OCI-LY7 (cell line): ENCODE measurements around the gene UBE3D. TPM values are rescaled to one million over a fixed set of nuclear protein-coding genes. Genes with fewer than 3 reads are reported as not detected.
"Not testable (repeated sequence)": the region's sequence is repeated elsewhere in the genome, so short reads cannot be mapped to it uniquely, and the experiment has no call there.

Experiments
- BruUV-seq: library from RNA; stranded (reverse); fragments of 400-500 nt; replicated peaks from 2 replicates; lab custom pipeline; 2021; lab: Mats Ljungman, UMichigan
- CTCF ChIA-PET: fragments of 300-600 bp; sonication (Branson Sonifier 250); formaldehyde crosslinking; loops from one replicate; lab custom pipeline; 2022; ENCODE audit warnings: antibody characterized with exemption; ENCODE audit not compliant: unreplicated experiment; lab: Charles Lee
- POLR2A ChIA-PET: fragments of 300-600 bp; sonication (Branson Sonifier 250); formaldehyde crosslinking; loops from one replicate; lab custom pipeline; 2022; ENCODE audit warnings: antibody characterized with exemption; lab: Charles Lee
- DNase-seq: peaks from one replicate; pipeline ENCODE4 v3.0.0-alpha.2; 2015; ENCODE audit warnings: low spot score
- H2AFZ ChIP-seq: fragments of 200-600 bp; sonication (generic), shearing (Covaris generic); 2 replicates; pipeline ENCODE4 v1.6.1; 2014; ENCODE audit warnings: mild to moderate bottlenecking, antibody characterized with exemption, low read length, moderate library complexity
- H3K27ac ChIP-seq: fragments of 200-600 bp; sonication (generic); 2 replicates; pipeline ENCODE4 v1.5.1; 2014; ENCODE audit warnings: mixed run types, low read depth, mild to moderate bottlenecking, moderate library complexity, low read length, inconsistent platforms; ENCODE audit not compliant: poor library complexity, severe bottlenecking
- H3K36me3 ChIP-seq: fragments of 200-600 bp; sonication (generic); 2 replicates; pipeline ENCODE4 v1.6.1; 2014; ENCODE audit warnings: mild to moderate bottlenecking, antibody characterized with exemption, low read length, moderate library complexity, mixed read lengths; ENCODE audit not compliant: insufficient read depth
- H3K4me1 ChIP-seq: fragments of 200-600 bp; sonication (generic); 2 replicates; pipeline ENCODE4 v1.5.1; 2014; ENCODE audit warnings: mild to moderate bottlenecking, low read length; ENCODE audit not compliant: insufficient read depth, poor library complexity, severe bottlenecking
- H3K4me2 ChIP-seq: fragments of 200-600 bp; sonication (generic); 2 replicates; pipeline ENCODE4 v1.6.1; 2014; ENCODE audit warnings: mild to moderate bottlenecking, low read length
- H3K4me3 ChIP-seq: fragments of 200-600 bp; sonication (generic); 2 replicates; pipeline ENCODE4 v1.5.1; 2014; ENCODE audit warnings: mild to moderate bottlenecking, low read depth, low read length; ENCODE audit not compliant: poor library complexity, severe bottlenecking
- H3K79me2 ChIP-seq: fragments of 200-600 bp; sonication (generic); 2 replicates; pipeline ENCODE4 v1.6.1; 2016; ENCODE audit warnings: low read depth, mild to moderate bottlenecking, low read length, moderate library complexity, mixed read lengths; ENCODE audit not compliant: insufficient read depth
- H3K9me2 ChIP-seq: fragments of 200-600 bp; sonication (generic); 2 replicates; pipeline ENCODE4 v1.6.1; 2016; ENCODE audit warnings: mild to moderate bottlenecking, low read length, mixed read lengths; ENCODE audit not compliant: insufficient read depth
- H3K9me3 ChIP-seq: fragments of 200-600 bp; sonication (generic); 2 replicates; pipeline ENCODE4 v1.6.1; 2014; ENCODE audit warnings: mild to moderate bottlenecking, mixed run types, low read length, mixed read lengths
- H4K20me1 ChIP-seq: fragments of 200-600 bp; sonication (generic); 2 replicates; pipeline ENCODE4 v1.6.1; 2014; ENCODE audit warnings: mild to moderate bottlenecking, antibody characterized with exemption, low read length, moderate library complexity, mixed read lengths; ENCODE audit not compliant: insufficient read depth
- CTCF ChIP-seq: fragments of 200-600 bp; sonication (generic); conservative IDR thresholded peaks from 2 replicates; pipeline ENCODE4 v1.5.1; 2014; ENCODE audit warnings: mild to moderate bottlenecking, antibody characterized with exemption, low read length, moderate library complexity, mixed read lengths
- EZH2phosphoT487 ChIP-seq: fragments of 200-600 bp; sonication (generic); IDR thresholded peaks from 2 replicates; pipeline ENCODE4 v1.6.1; 2018; ENCODE audit warnings: low read depth, borderline replicate concordance, mild to moderate bottlenecking, mixed run types, antibody characterized with exemption, low read length, moderate library complexity, mixed read lengths
- intact Hi-C: fragments of 100-400 bp; cut with micrococcal nuclease; formaldehyde crosslinking; loops from one replicate; pipeline ENCODE4 v1.10.0; 2022; ENCODE audit not compliant: unreplicated experiment
- total RNA-seq, 2 experiments: library from RNA; depleted of rRNA in 1 of 2; stranded (reverse); fragments of >200 nt in 1 of 2; shearing (Covaris generic) in 1 of 2; gene quantifications; 2 replicates each; pipeline ENCODE4 v1.2.3, GENCODE V29; 2014 to 2022

The UBE3D gene
- total RNA-seq, 2 experiments from 2014 or later: 11.0 to 15.1 TPM

- BruUV-seq: no TSS peak
- Histone ChIP-seq H3K4me2 (no peak overlapping the region), H3K27ac (no peak overlapping the region), H3K9me2 (no peaks in the 10 kb centered on the region), H4K20me1 (no peaks in the 10 kb centered on the region), H3K9me3 (no peaks in the 10 kb centered on the region), H3K36me3 (no peaks in the 10 kb centered on the region), H3K79me2 (no peaks in the 10 kb centered on the region), H2AFZ (no peak overlapping the region), H3K4me1 (no peaks in the 10 kb centered on the region), H3K4me3 (no peak overlapping the region)
- ChIA-PET CTCF (no interaction called here), POLR2A (interaction anchor here (0.8 kb wide), 1 partner anchor 17 kb away, joined by 4 read pairs; no protein-coding TSS in a partner anchor)
- intact Hi-C loops: no loop called here
- DNase-seq: no peak
- no peak for TF ChIP-seq EZH2phosphoT487
- no peak for TF ChIP-seq CTCF
Observed at GRCh38 chr6:82894653-82895259, 170.9 kb downstream of the UBE3D start.

- BruUV-seq: no TSS peak
- H3K4me2 ChIP-seq: no peak overlapping the region
- no peak overlapping the region for H3K27ac ChIP-seq
- no peak for TF ChIP-seq EZH2phosphoT487
- no peak for TF ChIP-seq CTCF
- no peaks in the 10 kb centered on the region for H3K9me2 ChIP-seq
- H3K4me3 ChIP-seq: no peak overlapping the region
- POLR2A ChIA-PET: no interaction called here
- no peaks in the 10 kb centered on the region for H4K20me1 ChIP-seq
- H3K9me3 ChIP-seq: no peaks in the 10 kb centered on the region
- no peak overlapping the region for H2AFZ ChIP-seq
- no peak for DNase-seq
- CTCF ChIA-PET: no interaction called here
- no peaks in the 10 kb centered on the region for H3K79me2 ChIP-seq
- intact Hi-C loops: no loop called here
- H3K4me1 ChIP-seq: no peaks in the 10 kb centered on the region
- no peaks in the 10 kb centered on the region for H3K36me3 ChIP-seq
Observed at GRCh38 chr6:82893889-82894652, 171.6 kb downstream of the UBE3D start.

GRCh38 chr6:82891503-82891902 lies 174.1 kb downstream of the UBE3D start:
- DNase-seq, H3K79me2 ChIP-seq, H3K27ac ChIP-seq, H3K9me2 ChIP-seq, H3K9me3 ChIP-seq, H3K4me1 ChIP-seq, H3K4me3 ChIP-seq, H2AFZ ChIP-seq, H3K4me2 ChIP-seq, H3K36me3 ChIP-seq, H4K20me1 ChIP-seq, POLR2A ChIA-PET, intact Hi-C loops, BruUV-seq: not testable (repeated sequence)
- CTCF ChIA-PET: interaction anchor here (0.5 kb wide), 1 partner anchor 492 kb away, joined by 3 read pairs; no protein-coding TSS in a partner anchor
